CD4-positive, alpha-beta T cell treated with Interleukin-21 for 1 hour (primary cell): ENCODE data around the gene P2RX6.
"Not testable (repeated sequence)": the region's sequence is repeated elsewhere in the genome, so short reads cannot be mapped to it uniquely, and the experiment has no call there.

Source experiments
- DNase-seq: peaks from one replicate; pipeline ENCODE4 v3.0.0-alpha.2; 2020

The P2RX6 gene

DNA sequence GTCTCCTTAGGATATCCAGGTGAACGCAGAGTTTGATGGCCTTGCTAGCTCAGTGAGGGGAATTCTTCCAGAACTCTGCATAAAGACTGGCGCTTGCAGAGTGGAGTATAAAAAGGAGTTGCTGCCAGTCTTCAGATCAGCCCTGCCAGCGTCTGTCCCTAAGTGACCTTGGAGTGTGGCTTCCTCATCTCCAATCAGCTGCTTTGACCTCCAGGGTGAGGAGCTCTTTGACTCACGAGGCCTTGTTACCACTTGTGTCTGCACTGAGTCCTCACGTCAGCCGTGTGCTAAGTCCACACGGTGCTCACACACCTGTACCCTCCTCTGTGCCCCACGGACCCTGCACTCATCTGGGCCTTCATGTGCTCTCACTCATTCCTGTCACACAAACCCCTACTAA lies 45.4 kb downstream of the P2RX6 start:
- DNase-seq, result not testable (repeated sequence)

- DNase-seq, result not testable (repeated sequence)
Measured at GRCh38 chr22:21061660-21062321, 46.8 kb downstream of the P2RX6 start.

DNA sequence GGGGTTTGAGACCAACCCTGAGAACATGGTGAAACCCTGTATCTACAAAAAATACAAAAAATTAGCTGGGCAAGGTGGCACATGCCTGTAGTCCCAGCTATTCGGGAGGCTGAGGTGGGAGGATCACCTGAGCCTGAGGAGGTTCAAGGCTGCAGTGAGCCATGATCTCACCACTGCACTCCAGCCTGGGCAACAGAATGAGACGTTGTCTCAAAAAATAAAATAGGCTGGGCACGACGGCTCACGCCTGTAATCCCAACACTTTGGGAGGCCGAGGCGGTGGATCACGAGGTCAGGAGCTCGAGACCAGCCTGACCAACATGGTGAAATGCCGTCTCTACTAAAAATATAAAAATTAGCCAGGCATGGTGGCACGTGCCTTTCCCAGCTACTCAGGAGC lies 49.5 kb downstream of the P2RX6 start:
- not testable (repeated sequence) for DNase-seq

DNA sequence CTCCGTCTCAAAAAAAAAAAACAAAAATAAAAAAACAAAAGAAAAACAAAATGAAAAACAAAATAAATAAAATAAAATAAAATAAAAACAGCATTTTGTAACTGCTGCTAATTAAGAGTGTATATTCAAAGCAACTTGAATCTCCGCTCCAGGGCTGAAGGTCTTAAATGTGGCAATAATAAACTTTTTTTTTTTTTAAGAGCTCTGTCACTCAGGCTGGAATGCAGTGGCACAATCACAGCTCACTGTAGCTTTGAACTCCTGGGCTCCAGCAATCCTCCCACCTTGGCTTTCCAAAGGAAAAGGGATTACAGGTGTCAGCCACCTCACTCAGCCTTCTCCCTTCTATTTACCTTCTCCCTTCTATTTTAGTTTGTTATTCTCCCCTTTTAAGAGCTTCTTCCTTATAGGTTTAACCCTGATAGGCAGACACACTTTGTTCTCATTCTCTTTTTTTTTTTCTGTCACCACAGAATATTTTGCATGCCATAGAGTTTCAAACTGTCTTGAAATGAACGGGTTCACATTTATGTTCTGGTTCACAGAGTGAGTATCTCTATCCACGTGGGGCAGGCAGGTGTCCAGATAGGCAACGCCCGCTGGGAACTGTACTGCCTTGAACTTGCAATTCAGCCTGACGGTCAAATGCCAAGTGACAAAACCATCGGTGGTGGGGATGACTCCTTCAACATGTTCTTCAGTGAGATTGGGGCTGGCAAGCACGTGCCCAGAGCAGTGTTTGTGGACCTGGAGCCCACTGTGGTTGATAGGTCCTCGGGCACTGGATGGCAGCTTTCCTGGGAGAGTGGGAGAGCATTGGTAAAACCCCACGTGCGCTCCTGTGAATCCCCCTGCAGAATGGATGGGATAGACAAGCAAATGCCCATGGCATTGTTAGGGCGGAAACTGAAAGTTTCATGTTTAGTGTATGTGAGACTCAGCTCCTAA lies 50.2 kb downstream of the P2RX6 start:
- DNase-seq, result no peak

DNA sequence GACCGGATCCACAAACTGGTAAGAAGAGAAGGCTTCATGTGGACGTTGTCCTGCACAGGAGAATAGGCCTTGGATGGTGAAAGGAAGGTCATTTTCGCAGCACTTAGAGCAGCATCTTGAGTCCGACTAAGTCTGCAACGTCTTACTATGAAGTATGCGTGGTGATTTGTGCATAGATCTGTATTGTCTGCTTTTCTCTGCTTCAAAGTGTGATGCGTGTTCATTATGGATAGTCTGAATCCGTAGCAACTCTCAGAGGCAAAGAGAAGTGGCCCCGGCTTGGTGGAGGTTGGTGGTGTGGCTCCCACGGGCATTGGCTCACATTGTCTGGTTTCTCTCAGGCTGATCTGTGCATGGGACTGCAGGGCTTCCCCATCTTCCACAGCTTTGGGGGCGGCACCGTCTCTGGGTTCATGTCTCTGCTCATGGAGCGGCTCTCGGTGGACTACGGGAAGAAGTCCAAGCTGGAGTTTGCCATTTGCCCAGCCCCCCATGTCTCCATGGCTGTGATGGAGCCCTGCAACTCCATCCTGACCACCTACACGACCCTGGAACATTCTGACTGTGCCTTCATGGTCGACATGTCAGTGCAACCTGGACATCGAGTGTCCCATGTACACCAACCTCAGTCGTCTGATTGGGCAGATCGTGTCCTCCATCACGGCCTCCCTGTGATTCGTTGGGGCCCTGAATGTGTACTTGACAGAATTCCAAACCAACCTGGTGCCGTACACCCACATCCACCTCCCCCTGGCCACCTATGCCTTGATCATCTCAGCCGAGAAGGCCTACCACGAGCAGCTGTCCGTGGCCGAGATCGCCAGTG lies 52.3 kb downstream of the P2RX6 start:
- DNase-seq, result no peak

GRCh38 chr22:21067901-21068680 lies 53.1 kb downstream of the P2RX6 start:
- no peak for DNase-seq

- DNase-seq, result no peak
Measured at GRCh38 chr22:21068681-21069276, 53.8 kb downstream of the P2RX6 start.

DNA sequence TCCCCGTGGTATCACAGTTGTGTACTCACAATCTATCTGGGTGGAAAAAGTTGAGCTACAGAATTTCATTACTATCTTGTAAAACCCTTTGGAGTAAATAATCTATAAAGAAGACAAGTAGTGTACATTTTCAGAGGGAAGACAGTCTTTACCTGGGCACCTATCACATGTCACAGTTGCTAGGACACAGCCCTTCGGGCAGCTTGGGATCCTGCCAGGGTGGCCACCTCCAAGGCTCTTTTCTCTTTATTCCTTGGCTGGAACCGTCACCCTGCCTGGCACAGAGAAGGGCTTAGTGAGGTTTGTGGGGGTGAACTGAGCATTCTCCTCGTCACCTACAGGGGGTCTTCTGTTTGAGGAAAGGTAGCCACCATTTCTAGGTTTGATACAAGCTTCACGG lies 54.4 kb downstream of the P2RX6 start:
- no peak for DNase-seq

DNA sequence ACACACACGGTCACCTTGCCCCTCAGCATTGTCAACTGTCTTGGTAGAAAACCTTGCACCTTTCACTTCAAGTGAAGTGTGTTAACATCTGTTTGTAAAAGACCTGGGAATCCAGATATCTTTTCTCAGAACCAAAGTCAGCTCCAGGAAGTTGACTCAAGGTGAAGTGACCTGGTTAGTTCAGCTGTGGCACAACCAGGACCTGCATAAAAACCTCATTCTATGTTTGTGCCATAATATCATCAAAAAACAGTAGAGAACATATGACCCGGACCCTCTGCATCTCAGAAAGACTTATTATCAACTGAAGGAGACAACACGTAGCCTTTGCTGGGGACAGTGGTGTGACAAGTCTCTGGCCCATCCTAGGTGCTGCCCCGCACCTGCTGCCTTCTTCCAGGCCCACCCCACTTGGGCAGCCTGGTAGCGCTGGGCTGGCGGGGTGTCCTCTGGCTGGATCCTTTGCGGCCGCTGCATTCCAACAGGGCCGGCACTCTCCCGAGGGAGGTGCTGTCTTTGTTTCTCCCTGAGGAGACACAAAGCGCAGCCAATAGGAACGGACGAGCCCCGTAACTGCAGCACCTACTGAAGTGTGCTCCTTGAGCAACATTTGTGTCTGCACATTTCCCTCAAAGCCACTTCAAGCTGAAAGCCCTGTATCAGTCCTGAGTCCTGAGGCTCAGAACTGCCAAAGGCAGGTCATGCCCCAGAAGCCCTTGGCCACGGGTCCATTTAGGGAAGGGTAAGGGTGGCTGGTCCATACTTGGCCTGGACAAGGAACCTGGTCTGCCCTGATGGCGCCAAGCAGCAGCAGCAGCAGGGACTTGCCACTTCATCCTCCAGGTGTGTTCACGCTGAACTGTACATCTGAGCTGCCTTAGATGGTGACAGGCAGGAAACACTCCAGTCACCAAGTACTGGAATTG lies 56.0 kb downstream of the P2RX6 start:
- no peak for DNase-seq

DNA sequence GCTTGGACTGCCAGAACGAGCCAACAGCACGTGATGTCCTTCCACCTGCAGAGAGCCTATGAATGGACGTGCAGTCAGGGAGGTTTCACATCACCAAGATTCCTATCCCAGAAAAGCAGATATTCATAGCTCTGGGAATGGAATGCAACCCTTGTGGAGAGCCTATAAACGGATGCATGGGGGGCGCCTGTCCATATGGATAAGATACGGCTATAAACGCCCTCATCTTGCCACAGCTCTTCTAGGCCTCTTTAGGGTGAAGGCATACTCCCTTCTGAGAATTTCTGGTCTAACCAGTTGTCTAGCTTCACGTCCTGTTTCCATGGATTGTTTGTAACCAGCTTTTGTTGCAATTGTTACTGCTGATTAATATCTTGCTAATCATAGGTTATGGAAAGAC lies 56.8 kb downstream of the P2RX6 start:
- DNase-seq, result not testable (repeated sequence)

- DNase-seq, result no peak
Measured at GRCh38 chr22:21073023-21073422, 58.1 kb downstream of the P2RX6 start.

- no peak for DNase-seq
Measured at GRCh38 chr22:21073482-21073881, 58.5 kb downstream of the P2RX6 start.

- DNase-seq, result no peak
Measured at GRCh38 chr22:21074102-21074715, 59.2 kb downstream of the P2RX6 start.

DNA sequence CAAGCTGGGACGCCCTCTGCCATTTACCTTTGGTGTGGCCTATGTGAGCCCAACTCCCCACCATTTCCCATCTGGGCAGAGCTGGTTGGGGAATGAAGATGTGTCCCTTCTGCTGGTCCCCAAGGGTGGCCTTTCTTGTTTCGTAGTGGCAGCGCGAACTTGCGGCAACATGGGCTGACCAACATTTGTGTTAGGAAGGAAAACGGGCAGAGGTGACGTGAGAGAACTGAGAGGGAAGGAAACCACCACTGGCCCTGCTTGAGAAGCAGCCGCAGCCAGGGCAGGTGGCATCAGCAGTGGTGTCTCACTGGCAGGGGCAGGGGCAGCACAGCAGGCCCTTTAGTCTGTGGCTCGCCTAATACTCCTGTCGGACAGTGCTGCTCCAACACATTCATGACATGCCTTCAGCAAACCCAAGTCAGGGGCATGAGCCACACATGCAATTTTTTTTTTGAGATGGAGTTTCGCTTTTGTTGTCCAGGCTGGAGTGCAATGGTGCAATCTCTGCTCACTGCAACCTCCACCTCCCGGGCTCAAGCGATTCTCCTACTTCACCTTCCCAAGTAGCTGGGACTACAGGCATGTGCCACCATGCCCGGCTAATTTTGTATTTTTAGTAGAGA lies 60.7 kb downstream of the P2RX6 start:
- DNase-seq, result no peak

DNA sequence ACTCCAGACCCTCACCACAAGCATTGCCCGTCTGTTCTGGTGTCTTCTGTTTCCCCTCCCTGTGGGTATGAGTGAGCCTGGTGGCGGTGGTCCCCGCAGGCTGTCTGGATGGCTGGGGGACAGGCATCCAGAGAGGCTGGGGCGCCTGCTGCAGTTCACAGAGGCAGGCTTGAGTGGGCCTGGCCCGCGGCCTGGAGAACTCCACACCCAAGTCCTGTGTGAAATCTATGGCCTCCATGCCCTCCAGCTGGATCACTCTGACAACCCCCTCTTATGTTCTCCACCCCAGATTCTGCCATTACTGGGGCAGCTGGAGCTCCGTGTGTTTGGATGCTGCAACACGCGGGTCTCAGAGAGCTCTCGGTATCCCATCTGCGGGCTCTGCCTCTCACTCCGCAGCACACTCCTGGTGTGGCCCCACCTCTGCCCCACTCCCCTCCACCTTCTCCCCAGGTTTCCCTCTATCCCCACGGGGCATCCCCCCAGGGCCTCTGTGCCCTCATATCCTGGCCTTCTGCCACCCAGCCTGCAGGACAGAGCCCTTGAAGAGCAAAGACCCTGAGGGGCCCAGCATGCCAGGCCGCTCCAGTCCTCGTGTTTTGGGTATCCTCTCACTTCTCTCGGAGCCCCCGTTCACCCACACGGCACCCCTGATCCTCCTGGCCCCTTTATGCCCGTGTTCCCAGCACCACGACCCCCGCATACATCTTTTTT lies 62.1 kb downstream of the P2RX6 start:
- DNase-seq, result no peak
